GM23338 (cell line): Measurements from ENCODE around the gene SCLT1.

Experiments used
- CREB1 ChIP-seq: fragments of 250-450 bp; sonication (Bioruptor Pico); IDR thresholded peaks from 2 replicates; pipeline ENCODE4 v1.5.0; 2020; ENCODE audit warnings: low read depth, mild to moderate bottlenecking, moderate library complexity
- EZH2 ChIP-seq: fragments of 200-600 bp; sonication (generic); IDR thresholded peaks from one replicate; pipeline ENCODE4 v1.8.0; 2017; ENCODE audit warnings: antibody characterized with exemption, mild to moderate bottlenecking, low read depth; ENCODE audit not compliant: unreplicated experiment
- EZH2phosphoT487 ChIP-seq: fragments of 200-600 bp; sonication (generic); IDR thresholded peaks from one replicate; pipeline ENCODE4 v1.8.1; 2018; ENCODE audit warnings: antibody characterized with exemption; ENCODE audit not compliant: unreplicated experiment
- JUNB ChIP-seq: IDR thresholded peaks from one replicate; pipeline ENCODE4 v1.6.1; 2016; ENCODE audit warnings: antibody characterized with exemption; ENCODE audit not compliant: unreplicated experiment
- NANOG ChIP-seq: IDR thresholded peaks from 2 replicates; pipeline ENCODE4 v1.6.1; 2016; ENCODE audit warnings: antibody characterized with exemption, borderline replicate concordance
- POLR2AphosphoS5 ChIP-seq: IDR thresholded peaks from 2 replicates; pipeline ENCODE4 v1.6.1; 2016; ENCODE audit warnings: antibody characterized with exemption, low read depth
- ZNF114 ChIP-seq: fragments of 250-450 bp; sonication (Bioruptor Pico); IDR thresholded peaks from 2 replicates; pipeline ENCODE4 v1.5.0; 2020; ENCODE audit warnings: mild to moderate bottlenecking, moderate library complexity
- TF ChIP-seq, protein P1 (sequence below), 2 experiments: fragments of 200-600 bp in 1 of 2; sonication (generic) in 1 of 2; conservative IDR thresholded peaks; 2 replicates each; pipeline versions ENCODE4 v1.5.1 to v1.6.1; 2016 to 2017; ENCODE audit warnings: antibody characterized with exemption in 2 of 2, low read depth in 2 of 2, mild to moderate bottlenecking in 2 of 2, moderate library complexity in 1 of 2
- TF ChIP-seq, protein P2 (sequence below): IDR thresholded peaks from one replicate; pipeline ENCODE4 v1.6.1; 2018; ENCODE audit warnings: antibody characterized with exemption; ENCODE audit not compliant: unreplicated experiment
- TF ChIP-seq, protein P3 (sequence below): fragments of 250-450 bp; sonication (Bioruptor Pico); IDR thresholded peaks from 2 replicates; pipeline ENCODE4 v1.5.0; 2020; ENCODE audit warnings: mild to moderate bottlenecking, moderate library complexity

DNA sequence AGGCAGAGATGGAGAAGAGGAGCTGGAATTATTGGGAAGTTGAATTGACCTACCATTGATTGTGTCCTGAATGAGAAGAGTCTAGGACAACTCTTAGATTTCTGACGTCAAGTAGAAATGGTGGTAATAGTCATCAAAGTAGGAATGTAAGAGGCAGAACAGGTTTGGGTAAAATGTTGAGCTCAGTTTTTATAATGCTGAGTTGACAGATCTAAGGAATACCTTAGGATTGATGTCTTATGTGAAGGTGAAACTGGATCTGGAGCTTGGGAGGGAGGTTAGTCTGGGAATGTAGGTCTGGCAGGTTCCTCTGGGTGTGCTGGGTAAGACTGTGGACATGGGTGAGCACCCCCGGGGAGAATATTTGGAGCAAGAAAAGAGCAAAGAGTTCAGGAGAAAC is 251.9 kb downstream of the SCLT1 start:
- TF ChIP-seq, protein P1, sequence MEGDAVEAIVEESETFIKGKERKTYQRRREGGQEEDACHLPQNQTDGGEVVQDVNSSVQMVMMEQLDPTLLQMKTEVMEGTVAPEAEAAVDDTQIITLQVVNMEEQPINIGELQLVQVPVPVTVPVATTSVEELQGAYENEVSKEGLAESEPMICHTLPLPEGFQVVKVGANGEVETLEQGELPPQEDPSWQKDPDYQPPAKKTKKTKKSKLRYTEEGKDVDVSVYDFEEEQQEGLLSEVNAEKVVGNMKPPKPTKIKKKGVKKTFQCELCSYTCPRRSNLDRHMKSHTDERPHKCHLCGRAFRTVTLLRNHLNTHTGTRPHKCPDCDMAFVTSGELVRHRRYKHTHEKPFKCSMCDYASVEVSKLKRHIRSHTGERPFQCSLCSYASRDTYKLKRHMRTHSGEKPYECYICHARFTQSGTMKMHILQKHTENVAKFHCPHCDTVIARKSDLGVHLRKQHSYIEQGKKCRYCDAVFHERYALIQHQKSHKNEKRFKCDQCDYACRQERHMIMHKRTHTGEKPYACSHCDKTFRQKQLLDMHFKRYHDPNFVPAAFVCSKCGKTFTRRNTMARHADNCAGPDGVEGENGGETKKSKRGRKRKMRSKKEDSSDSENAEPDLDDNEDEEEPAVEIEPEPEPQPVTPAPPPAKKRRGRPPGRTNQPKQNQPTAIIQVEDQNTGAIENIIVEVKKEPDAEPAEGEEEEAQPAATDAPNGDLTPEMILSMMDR (conservative IDR thresholded peaks at IDR 0.05; ENCODE audit: low read depth in 2 of 2), result no peak
- TF ChIP-seq JUNB, result no peak
- no peak for TF ChIP-seq POLR2AphosphoS5
- TF ChIP-seq, protein P2, sequence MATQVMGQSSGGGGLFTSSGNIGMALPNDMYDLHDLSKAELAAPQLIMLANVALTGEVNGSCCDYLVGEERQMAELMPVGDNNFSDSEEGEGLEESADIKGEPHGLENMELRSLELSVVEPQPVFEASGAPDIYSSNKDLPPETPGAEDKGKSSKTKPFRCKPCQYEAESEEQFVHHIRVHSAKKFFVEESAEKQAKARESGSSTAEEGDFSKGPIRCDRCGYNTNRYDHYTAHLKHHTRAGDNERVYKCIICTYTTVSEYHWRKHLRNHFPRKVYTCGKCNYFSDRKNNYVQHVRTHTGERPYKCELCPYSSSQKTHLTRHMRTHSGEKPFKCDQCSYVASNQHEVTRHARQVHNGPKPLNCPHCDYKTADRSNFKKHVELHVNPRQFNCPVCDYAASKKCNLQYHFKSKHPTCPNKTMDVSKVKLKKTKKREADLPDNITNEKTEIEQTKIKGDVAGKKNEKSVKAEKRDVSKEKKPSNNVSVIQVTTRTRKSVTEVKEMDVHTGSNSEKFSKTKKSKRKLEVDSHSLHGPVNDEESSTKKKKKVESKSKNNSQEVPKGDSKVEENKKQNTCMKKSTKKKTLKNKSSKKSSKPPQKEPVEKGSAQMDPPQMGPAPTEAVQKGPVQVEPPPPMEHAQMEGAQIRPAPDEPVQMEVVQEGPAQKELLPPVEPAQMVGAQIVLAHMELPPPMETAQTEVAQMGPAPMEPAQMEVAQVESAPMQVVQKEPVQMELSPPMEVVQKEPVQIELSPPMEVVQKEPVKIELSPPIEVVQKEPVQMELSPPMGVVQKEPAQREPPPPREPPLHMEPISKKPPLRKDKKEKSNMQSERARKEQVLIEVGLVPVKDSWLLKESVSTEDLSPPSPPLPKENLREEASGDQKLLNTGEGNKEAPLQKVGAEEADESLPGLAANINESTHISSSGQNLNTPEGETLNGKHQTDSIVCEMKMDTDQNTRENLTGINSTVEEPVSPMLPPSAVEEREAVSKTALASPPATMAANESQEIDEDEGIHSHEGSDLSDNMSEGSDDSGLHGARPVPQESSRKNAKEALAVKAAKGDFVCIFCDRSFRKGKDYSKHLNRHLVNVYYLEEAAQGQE, result no peak
- no peak for TF ChIP-seq EZH2phosphoT487
- no peak for TF ChIP-seq EZH2
- TF ChIP-seq CREB1 (CRISPR knock-in tag), result no peak
- TF ChIP-seq NANOG, result no peak
- no peak for TF ChIP-seq ZNF114 (CRISPR knock-in tag)
- TF ChIP-seq, protein P3, sequence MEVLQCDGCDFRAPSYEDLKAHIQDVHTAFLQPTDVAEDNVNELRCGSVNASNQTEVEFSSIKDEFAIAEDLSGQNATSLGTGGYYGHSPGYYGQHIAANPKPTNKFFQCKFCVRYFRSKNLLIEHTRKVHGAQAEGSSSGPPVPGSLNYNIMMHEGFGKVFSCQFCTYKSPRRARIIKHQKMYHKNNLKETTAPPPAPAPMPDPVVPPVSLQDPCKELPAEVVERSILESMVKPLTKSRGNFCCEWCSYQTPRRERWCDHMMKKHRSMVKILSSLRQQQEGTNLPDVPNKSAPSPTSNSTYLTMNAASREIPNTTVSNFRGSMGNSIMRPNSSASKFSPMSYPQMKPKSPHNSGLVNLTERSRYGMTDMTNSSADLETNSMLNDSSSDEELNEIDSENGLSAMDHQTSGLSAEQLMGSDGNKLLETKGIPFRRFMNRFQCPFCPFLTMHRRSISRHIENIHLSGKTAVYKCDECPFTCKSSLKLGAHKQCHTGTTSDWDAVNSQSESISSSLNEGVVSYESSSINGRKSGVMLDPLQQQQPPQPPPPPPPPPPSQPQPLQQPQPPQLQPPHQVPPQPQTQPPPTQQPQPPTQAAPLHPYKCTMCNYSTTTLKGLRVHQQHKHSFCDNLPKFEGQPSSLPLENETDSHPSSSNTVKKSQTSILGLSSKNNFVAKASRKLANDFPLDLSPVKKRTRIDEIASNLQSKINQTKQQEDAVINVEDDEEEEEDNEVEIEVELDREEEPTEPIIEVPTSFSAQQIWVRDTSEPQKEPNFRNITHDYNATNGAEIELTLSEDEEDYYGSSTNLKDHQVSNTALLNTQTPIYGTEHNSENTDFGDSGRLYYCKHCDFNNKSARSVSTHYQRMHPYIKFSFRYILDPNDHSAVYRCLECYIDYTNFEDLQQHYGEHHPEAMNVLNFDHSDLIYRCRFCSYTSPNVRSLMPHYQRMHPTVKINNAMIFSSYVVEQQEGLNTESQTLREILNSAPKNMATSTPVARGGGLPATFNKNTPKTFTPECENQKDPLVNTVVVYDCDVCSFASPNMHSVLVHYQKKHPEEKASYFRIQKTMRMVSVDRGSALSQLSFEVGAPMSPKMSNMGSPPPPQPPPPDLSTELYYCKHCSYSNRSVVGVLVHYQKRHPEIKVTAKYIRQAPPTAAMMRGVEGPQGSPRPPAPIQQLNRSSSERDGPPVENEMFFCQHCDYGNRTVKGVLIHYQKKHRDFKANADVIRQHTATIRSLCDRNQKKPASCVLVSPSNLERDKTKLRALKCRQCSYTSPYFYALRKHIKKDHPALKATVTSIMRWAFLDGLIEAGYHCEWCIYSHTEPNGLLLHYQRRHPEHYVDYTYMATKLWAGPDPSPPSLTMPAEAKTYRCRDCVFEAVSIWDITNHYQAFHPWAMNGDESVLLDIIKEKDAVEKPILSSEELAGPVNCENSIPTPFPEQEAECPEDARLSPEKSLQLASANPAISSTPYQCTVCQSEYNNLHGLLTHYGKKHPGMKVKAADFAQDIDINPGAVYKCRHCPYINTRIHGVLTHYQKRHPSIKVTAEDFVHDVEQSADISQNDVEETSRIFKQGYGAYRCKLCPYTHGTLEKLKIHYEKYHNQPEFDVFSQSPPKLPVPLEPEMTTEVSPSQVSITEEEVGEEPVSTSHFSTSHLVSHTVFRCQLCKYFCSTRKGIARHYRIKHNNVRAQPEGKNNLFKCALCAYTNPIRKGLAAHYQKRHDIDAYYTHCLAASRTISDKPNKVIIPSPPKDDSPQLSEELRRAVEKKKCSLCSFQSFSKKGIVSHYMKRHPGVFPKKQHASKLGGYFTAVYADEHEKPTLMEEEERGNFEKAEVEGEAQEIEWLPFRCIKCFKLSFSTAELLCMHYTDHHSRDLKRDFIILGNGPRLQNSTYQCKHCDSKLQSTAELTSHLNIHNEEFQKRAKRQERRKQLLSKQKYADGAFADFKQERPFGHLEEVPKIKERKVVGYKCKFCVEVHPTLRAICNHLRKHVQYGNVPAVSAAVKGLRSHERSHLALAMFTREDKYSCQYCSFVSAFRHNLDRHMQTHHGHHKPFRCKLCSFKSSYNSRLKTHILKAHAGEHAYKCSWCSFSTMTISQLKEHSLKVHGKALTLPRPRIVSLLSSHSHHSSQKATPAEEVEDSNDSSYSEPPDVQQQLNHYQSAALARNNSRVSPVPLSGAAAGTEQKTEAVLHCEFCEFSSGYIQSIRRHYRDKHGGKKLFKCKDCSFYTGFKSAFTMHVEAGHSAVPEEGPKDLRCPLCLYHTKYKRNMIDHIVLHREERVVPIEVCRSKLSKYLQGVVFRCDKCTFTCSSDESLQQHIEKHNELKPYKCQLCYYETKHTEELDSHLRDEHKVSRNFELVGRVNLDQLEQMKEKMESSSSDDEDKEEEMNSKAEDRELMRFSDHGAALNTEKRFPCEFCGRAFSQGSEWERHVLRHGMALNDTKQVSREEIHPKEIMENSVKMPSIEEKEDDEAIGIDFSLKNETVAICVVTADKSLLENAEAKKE (CRISPR knock-in tag), result no peak
